PC-9 (cell line): ENCODE measurements around the gene FAM193A. TPM values are rescaled to one million over a fixed set of nuclear protein-coding genes. Genes with fewer than 3 reads are reported as not detected.

Experiments used
- BruUV-seq: library from RNA; stranded (reverse); fragments of 400-500 nt; replicated peaks from 2 replicates; lab custom pipeline; 2021; lab: Mats Ljungman, UMichigan
- CTCF ChIA-PET: fragments of 300-600 bp; sonication (Branson Sonifier 250); formaldehyde crosslinking; loops from one replicate; lab custom pipeline; 2022; ENCODE audit warnings: antibody characterized with exemption; lab: Charles Lee
- POLR2A ChIA-PET: fragments of 300-600 bp; sonication (Branson Sonifier 250); formaldehyde crosslinking; loops from one replicate; lab custom pipeline; 2022; ENCODE audit warnings: antibody characterized with exemption; ENCODE audit not compliant: unreplicated experiment; lab: Charles Lee
- DNase-seq, 2 experiments: peaks; one replicate each; pipeline versions ENCODE4 v3.0.0 to v3.0.0-alpha.2; 2015 to 2022; ENCODE audit warnings: mixed read lengths in 1 of 2
- H2AFZ ChIP-seq: fragments of 200-600 bp; sonication (generic); 2 replicates; pipeline ENCODE4 v1.8.1; 2017; ENCODE audit warnings: antibody characterized with exemption
- H3F3A ChIP-seq: fragments of 200-600 bp; sonication (generic); 2 replicates; pipeline ENCODE4 v1.8.1; 2017; ENCODE audit warnings: antibody characterized with exemption, mild to moderate bottlenecking, low read depth; ENCODE audit not compliant: insufficient read depth
- H3K27ac ChIP-seq: fragments of 200-600 bp; sonication (generic); 2 replicates; pipeline ENCODE4 v1.6.1; 2016; ENCODE audit warnings: mixed run types
- H3K27me3 ChIP-seq: fragments of 200-600 bp; sonication (generic); 2 replicates; pipeline ENCODE4 v1.6.1; 2016; ENCODE audit warnings: low read depth, mixed run types; ENCODE audit not compliant: insufficient read depth
- H3K36me3 ChIP-seq: fragments of 200-600 bp; sonication (generic); 2 replicates; pipeline ENCODE4 v1.6.1; 2016; ENCODE audit warnings: low read depth, mixed run types
- H3K4me1 ChIP-seq: fragments of 200-600 bp; sonication (generic); replicated peaks from 2 replicates; pipeline ENCODE4 v1.6.1; 2016; ENCODE audit warnings: mixed run types; ENCODE audit not compliant: insufficient read depth
- H3K4me2 ChIP-seq: fragments of 200-600 bp; sonication (generic); 2 replicates; pipeline ENCODE4 v1.6.1; 2017; ENCODE audit warnings: mixed run types
- H3K4me3 ChIP-seq: fragments of 200-600 bp; sonication (generic); 2 replicates; pipeline ENCODE4 v1.6.1; 2016; ENCODE audit warnings: mixed run types
- H3K79me2 ChIP-seq: fragments of 200-600 bp; sonication (generic); 2 replicates; pipeline ENCODE4 v1.6.1; 2017; ENCODE audit warnings: low read depth, mixed run types
- H3K9me2 ChIP-seq: fragments of 200-600 bp; sonication (generic); 2 replicates; pipeline ENCODE4 v1.8.1; 2017; ENCODE audit warnings: mild to moderate bottlenecking; ENCODE audit not compliant: insufficient read depth
- H3K9me3 ChIP-seq: fragments of 200-600 bp; sonication (generic); 2 replicates; pipeline ENCODE4 v1.8.1; 2016; ENCODE audit warnings: low read depth; ENCODE audit not compliant: insufficient read depth
- H4K20me1 ChIP-seq: fragments of 200-600 bp; sonication (generic); 2 replicates; pipeline ENCODE4 v1.8.1; 2017; ENCODE audit not compliant: insufficient read depth
- CTCF ChIP-seq: fragments of 200-600 bp; sonication (generic); conservative IDR thresholded peaks from 2 replicates; pipeline ENCODE4 v1.6.1; 2017; ENCODE audit warnings: mixed run types, antibody characterized with exemption, mild to moderate bottlenecking, moderate library complexity
- EZH2 ChIP-seq: fragments of 200-600 bp; sonication (generic); IDR thresholded peaks from 2 replicates; pipeline ENCODE4 v1.8.0; 2017; ENCODE audit warnings: antibody characterized with exemption, low read depth
- intact Hi-C: fragments of 100-400 bp; cut with micrococcal nuclease; formaldehyde crosslinking; loops from one replicate; pipeline ENCODE4 v1.10.0; 2022; ENCODE audit not compliant: unreplicated experiment
- total RNA-seq: library from RNA; stranded (reverse); gene quantifications from 2 replicates; pipeline ENCODE4 v1.2.3, GENCODE V29; 2021

The FAM193A gene
- total RNA-seq, 1 experiment from 2014 or later, result 23.4 TPM

- no TSS peak for BruUV-seq
- 0 out of 2 replicates have a peak, but pooled peaks cover 5% of the 10 kb centered on the region for H3K4me1 ChIP-seq
- intact Hi-C loops, result no loop called here
- peaks cover 22% of the 10 kb centered on the region for H4K20me1 ChIP-seq
- no peaks in the 10 kb centered on the region for H3K9me3 ChIP-seq
- peaks cover 8% of the 10 kb centered on the region; the same call in 1 of the 2 replicates for H3K36me3 ChIP-seq
- no peaks in the 10 kb centered on the region for H3K9me2 ChIP-seq
- no peak overlapping the region for H3K4me2 ChIP-seq
- POLR2A ChIA-PET, result interaction anchor here (0.6 kb wide), 1 partner anchor 24 kb away, joined by 4 read pairs; no protein-coding TSS in a partner anchor
- H3F3A ChIP-seq, result peaks cover 6% of the 10 kb centered on the region; the same call in 1 of the 2 replicates
- H3K79me2 ChIP-seq, result peaks cover 29% of the 10 kb centered on the region
- no peak overlapping the region for H3K27ac ChIP-seq
- no peak for TF ChIP-seq CTCF
- TF ChIP-seq EZH2, result no peak
- H3K27me3 ChIP-seq, result no peaks in the 10 kb centered on the region
- H2AFZ ChIP-seq, result no peak overlapping the region
- CTCF ChIA-PET, result no interaction called here
- no peak overlapping the region for H3K4me3 ChIP-seq
- no peak for DNase-seq
These were observed 43.5 kb upstream of the FAM193A start for GRCh38 chr4:2492970-2493369.

DNA sequence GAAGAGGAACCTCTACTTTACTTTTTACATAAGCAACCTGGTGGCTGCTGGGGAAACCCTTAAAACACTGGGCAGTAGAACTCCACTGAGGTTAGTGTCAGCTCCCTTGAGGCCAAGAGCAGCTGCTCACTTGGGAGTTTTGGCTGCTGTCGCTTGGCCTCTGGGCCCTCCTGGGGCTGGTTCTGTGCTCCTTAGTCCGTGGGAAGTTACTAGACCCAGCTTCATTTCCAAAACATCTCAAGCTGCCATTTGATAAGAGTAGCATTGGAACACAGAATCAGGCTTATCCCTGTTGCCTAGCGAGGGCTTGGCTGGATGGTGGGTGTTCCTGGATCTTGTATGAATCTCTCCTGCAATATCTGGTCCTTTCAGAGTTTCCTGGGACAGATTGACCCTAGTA lies 41.5 kb upstream of the FAM193A start:
- peaks cover 3% of the 10 kb centered on the region; the same call in 1 of the 2 replicates for H3F3A ChIP-seq
- H2AFZ ChIP-seq, result no peak overlapping the region
- H3K4me1 ChIP-seq, result 0 out of 2 replicates have a peak, but pooled peaks cover 4% of the 10 kb centered on the region
- no peak overlapping the region for H3K4me3 ChIP-seq
- no peak for TF ChIP-seq EZH2
- TF ChIP-seq CTCF, result no peak
- peaks cover 8% of the 10 kb centered on the region; the same call in 1 of the 2 replicates for H3K36me3 ChIP-seq
- H3K79me2 ChIP-seq, result peaks cover 18% of the 10 kb centered on the region
- no peaks in the 10 kb centered on the region for H3K27me3 ChIP-seq
- H3K9me3 ChIP-seq, result no peaks in the 10 kb centered on the region
- H3K9me2 ChIP-seq, result no peaks in the 10 kb centered on the region
- POLR2A ChIA-PET, result no interaction called here
- no peak overlapping the region for H3K27ac ChIP-seq
- no TSS peak for BruUV-seq
- no peak for DNase-seq
- CTCF ChIA-PET, result no interaction called here
- peaks cover 11% of the 10 kb centered on the region for H4K20me1 ChIP-seq
- H3K4me2 ChIP-seq, result no peak overlapping the region
- intact Hi-C loops, result no loop called here

- peaks cover 8% of the 10 kb centered on the region; the same call in 1 of the 2 replicates for H4K20me1 ChIP-seq
- ChIA-PET CTCF (no interaction called here), POLR2A (no interaction called here)
- H3K27me3 ChIP-seq, result no peaks in the 10 kb centered on the region
- H3K9me2 ChIP-seq, result no peaks in the 10 kb centered on the region
- TF ChIP-seq CTCF (no peak), EZH2 (no peak)
- BruUV-seq, result no TSS peak
- no peak overlapping the region for H3K27ac ChIP-seq
- peaks cover 8% of the 10 kb centered on the region for H3K79me2 ChIP-seq
- intact Hi-C loops, result no loop called here
- no peaks in the 10 kb centered on the region for H3F3A ChIP-seq
- no peak for DNase-seq
- peaks cover 6% of the 10 kb centered on the region for H3K36me3 ChIP-seq
- H2AFZ ChIP-seq, result no peak overlapping the region
- H3K4me2 ChIP-seq, result no peak overlapping the region
- no peaks in the 10 kb centered on the region for H3K4me1 ChIP-seq
- no peak overlapping the region for H3K4me3 ChIP-seq
- H3K9me3 ChIP-seq, result no peaks in the 10 kb centered on the region
These were observed 39.1 kb upstream of the FAM193A start for GRCh38 chr4:2497324-2497723.
